Endothelial cell (in vitro differentiated cells): ENCODE results near the gene MAP2. TPM values are rescaled to one million over a fixed set of nuclear protein-coding genes. Genes with fewer than 3 reads are reported as not detected.

Experiments
- DNase-seq: peaks from one replicate; pipeline ENCODE4 v3.0.0; 2021; ENCODE audit warnings: low spot score
- H3K27ac Mint-ChIP-seq: one replicate; pipeline ENCODE4 v1.8.0; 2021; ENCODE audit warnings: mixed read lengths, inconsistent platforms; ENCODE audit not compliant: unreplicated experiment
- H3K27me3 Mint-ChIP-seq: one replicate; pipeline ENCODE4 v1.8.0; 2021; ENCODE audit warnings: mild to moderate bottlenecking, moderate library complexity, mixed read lengths, inconsistent platforms; ENCODE audit not compliant: unreplicated experiment
- H3K36me3 Mint-ChIP-seq: one replicate; pipeline ENCODE4 v1.8.0; 2021; ENCODE audit warnings: mild to moderate bottlenecking, low read depth, mixed read lengths, inconsistent platforms; ENCODE audit not compliant: unreplicated experiment
- H3K4me1 Mint-ChIP-seq: one replicate; pipeline ENCODE4 v1.8.0; 2021; ENCODE audit warnings: mild to moderate bottlenecking, mixed read lengths, inconsistent platforms; ENCODE audit not compliant: unreplicated experiment
- H3K4me3 Mint-ChIP-seq: one replicate; pipeline ENCODE4 v1.8.0; 2021; ENCODE audit warnings: mild to moderate bottlenecking, mixed read lengths, inconsistent platforms; ENCODE audit not compliant: unreplicated experiment
- H3K9me3 Mint-ChIP-seq: one replicate; pipeline ENCODE4 v1.8.0; 2021; ENCODE audit warnings: mixed read lengths, inconsistent platforms; ENCODE audit not compliant: unreplicated experiment
- total RNA-seq: library from RNA; stranded (reverse); fragmentation: NEBNext Ultra II Directional; extraction: Animal tissue kit (Norgen Biotek cat#: 25700); gene quantifications from one replicate; pipeline ENCODE4 v1.2.1, GENCODE V29; 2021; ENCODE audit not compliant: unreplicated experiment
- TF ChIP-seq, protein P1 (sequence below): fragments of 200-600 bp; sonication (generic); IDR thresholded peaks from one replicate; pipeline ENCODE4 v1.5.0; 2021; ENCODE audit warnings: antibody characterized with exemption; ENCODE audit not compliant: unreplicated experiment

Gene MAP2
- total RNA-seq, 1 donor from 2014 or later, result 2.1 TPM

DNA sequence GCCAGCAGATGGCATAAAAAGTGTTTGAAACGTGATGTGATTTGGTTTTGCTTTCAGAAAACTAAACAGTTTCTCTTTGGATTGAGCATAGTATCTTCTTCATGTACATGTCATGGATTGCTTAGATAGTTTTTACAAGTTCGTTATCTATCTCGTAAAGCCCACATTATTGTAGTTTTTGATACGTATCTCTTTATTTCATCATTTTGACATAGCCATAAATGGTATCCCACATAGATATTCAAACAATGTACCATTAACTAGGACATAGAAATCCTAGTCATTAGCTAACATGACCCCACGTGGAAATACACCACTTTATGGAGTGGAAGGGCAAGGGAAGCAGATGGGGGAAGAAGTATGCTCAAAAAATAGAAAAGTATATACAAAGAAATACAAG lies 93.6 kb downstream of the MAP2 start:
- Mint-ChIP-seq H3K4me1 (peaks cover 3% of the 10 kb centered on the region), H3K4me3 (no peak overlapping the region), H3K27me3 (no peaks in the 10 kb centered on the region), H3K36me3 (no peaks in the 10 kb centered on the region), H3K9me3 (no peaks in the 10 kb centered on the region), H3K27ac (no peak overlapping the region)
- TF ChIP-seq, protein P1, sequence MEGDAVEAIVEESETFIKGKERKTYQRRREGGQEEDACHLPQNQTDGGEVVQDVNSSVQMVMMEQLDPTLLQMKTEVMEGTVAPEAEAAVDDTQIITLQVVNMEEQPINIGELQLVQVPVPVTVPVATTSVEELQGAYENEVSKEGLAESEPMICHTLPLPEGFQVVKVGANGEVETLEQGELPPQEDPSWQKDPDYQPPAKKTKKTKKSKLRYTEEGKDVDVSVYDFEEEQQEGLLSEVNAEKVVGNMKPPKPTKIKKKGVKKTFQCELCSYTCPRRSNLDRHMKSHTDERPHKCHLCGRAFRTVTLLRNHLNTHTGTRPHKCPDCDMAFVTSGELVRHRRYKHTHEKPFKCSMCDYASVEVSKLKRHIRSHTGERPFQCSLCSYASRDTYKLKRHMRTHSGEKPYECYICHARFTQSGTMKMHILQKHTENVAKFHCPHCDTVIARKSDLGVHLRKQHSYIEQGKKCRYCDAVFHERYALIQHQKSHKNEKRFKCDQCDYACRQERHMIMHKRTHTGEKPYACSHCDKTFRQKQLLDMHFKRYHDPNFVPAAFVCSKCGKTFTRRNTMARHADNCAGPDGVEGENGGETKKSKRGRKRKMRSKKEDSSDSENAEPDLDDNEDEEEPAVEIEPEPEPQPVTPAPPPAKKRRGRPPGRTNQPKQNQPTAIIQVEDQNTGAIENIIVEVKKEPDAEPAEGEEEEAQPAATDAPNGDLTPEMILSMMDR, result no peak
- no peak for DNase-seq

DNA sequence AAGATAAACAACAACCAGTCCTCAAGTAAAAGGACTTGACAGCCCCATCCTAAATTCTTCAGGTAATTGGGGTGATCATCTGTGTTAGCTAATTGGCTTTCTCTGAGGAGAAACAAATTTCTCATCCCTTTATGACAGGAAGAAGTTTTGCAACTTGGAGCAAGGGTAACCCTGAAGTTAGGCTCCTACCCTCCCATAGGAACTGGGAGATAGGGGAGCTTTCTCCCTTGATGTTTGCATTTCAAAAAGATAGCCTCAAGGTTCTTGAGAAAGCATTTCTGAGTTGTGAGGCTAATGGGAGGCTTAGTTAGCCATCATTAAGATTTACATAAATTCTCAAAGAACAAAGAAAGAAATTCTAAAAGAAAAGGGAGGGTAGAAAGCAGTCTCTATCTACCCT lies 95.4 kb downstream of the MAP2 start:
- no peak for DNase-seq
- TF ChIP-seq, protein P1, result no peak
- H3K36me3 Mint-ChIP-seq, result no peaks in the 10 kb centered on the region
- no peak overlapping the region for H3K4me3 Mint-ChIP-seq
- no peaks in the 10 kb centered on the region for H3K4me1 Mint-ChIP-seq
- H3K9me3 Mint-ChIP-seq, result no peaks in the 10 kb centered on the region
- H3K27ac Mint-ChIP-seq, result no peak overlapping the region
- H3K27me3 Mint-ChIP-seq, result no peaks in the 10 kb centered on the region

DNA sequence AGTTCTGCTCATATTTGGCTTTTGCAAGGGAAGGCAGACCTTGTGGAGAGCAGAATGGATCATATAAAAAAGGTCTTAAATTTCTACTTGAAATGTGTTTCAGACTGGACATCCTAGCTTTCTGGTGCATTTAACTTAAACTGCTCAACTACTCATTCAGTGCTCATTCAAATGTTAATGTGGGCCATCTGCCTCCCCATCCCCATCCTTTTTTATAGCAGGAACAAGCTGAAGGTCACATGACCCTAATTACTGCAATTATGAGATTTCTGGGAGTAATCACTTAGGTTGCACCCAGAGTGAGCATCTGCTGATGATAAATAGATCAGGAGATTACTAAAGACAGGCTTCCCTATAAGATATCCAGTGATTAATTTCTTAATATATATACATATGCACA lies 96.1 kb downstream of the MAP2 start:
- Mint-ChIP-seq H3K4me3 (no peak overlapping the region), H3K27ac (no peak overlapping the region), H3K9me3 (no peaks in the 10 kb centered on the region), H3K27me3 (no peaks in the 10 kb centered on the region), H3K36me3 (no peaks in the 10 kb centered on the region), H3K4me1 (no peaks in the 10 kb centered on the region)
- no peak for DNase-seq
- TF ChIP-seq, protein P1, result no peak

DNA sequence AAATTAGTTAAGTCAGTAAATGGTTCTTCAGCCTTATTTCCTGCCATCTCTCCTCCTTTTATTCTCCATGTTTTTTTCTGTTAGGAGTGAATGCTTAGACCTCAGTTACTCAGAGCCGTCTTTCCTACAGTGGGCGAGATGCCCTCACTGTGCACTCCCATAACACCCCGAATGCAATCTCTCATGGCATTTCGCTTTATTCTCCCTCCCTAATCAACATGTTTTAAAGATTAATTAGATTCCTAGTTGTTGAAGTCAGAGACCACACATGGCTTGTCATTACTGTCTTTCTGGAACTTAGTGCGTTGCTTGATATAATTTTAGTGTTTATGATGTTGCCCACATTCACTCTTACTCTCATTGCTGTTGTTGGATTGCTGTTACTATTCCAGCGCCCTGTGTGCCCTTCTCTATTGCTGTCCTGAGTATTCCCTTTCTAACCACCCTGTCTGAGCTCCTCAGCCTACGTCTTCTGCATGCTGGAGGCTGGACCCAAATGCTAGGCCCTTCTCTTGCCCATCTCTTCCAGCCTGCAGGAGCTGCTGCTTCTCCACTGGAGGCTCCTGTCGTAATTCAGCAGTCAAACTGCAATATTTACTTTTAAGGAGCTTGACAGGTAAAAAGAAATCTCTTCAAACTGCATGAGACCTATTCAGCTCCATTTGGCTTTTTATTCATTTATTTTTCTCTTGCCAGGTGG lies 99.3 kb downstream of the MAP2 start:
- no peaks in the 10 kb centered on the region for H3K9me3 Mint-ChIP-seq
- H3K4me1 Mint-ChIP-seq, result no peaks in the 10 kb centered on the region
- no peaks in the 10 kb centered on the region for H3K27me3 Mint-ChIP-seq
- no peak overlapping the region for H3K4me3 Mint-ChIP-seq
- TF ChIP-seq, protein P1, result no peak
- no peaks in the 10 kb centered on the region for H3K36me3 Mint-ChIP-seq
- no peak overlapping the region for H3K27ac Mint-ChIP-seq
- DNase-seq, result no peak

DNA sequence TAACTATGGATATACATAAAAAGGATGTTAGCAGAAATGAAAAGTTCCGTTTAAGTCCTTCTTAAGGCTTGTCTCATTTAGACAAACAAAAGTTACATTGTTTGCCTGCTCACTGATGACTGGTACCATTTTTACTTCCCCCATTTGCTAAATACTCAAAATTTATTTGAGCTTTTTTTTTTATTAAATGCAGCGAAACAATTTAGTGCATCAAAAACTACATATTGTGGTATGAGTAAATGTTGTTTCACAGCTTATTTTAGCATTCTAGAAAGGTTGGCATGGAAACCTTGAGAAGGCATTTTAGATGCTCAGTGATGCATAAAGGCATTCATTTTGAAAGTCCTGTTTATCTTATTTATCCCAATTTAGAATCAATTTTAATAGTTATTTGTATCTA lies 100.0 kb downstream of the MAP2 start:
- Mint-ChIP-seq H3K4me3 (no peak overlapping the region), H3K27me3 (no peaks in the 10 kb centered on the region), H3K36me3 (no peaks in the 10 kb centered on the region), H3K27ac (no peak overlapping the region), H3K4me1 (no peaks in the 10 kb centered on the region), H3K9me3 (no peaks in the 10 kb centered on the region)
- no peak for DNase-seq
- TF ChIP-seq, protein P1, result no peak
